Epithelial cell of umbilical artery (primary cell): ENCODE results near the gene EXOSC5. TPM values are rescaled to one million over a fixed set of nuclear protein-coding genes. Genes with fewer than 3 reads are reported as not detected.

Experiments used
- total RNA-seq: library from RNA; depleted of rRNA; stranded (reverse); fragments of >200 nt; gene quantifications from 2 replicates; pipeline ENCODE4 v1.2.3, GENCODE V29; 2014

EXOSC5 gene
- total RNA-seq: 20.7 and 25.7 TPM in 2 replicates

DNA sequence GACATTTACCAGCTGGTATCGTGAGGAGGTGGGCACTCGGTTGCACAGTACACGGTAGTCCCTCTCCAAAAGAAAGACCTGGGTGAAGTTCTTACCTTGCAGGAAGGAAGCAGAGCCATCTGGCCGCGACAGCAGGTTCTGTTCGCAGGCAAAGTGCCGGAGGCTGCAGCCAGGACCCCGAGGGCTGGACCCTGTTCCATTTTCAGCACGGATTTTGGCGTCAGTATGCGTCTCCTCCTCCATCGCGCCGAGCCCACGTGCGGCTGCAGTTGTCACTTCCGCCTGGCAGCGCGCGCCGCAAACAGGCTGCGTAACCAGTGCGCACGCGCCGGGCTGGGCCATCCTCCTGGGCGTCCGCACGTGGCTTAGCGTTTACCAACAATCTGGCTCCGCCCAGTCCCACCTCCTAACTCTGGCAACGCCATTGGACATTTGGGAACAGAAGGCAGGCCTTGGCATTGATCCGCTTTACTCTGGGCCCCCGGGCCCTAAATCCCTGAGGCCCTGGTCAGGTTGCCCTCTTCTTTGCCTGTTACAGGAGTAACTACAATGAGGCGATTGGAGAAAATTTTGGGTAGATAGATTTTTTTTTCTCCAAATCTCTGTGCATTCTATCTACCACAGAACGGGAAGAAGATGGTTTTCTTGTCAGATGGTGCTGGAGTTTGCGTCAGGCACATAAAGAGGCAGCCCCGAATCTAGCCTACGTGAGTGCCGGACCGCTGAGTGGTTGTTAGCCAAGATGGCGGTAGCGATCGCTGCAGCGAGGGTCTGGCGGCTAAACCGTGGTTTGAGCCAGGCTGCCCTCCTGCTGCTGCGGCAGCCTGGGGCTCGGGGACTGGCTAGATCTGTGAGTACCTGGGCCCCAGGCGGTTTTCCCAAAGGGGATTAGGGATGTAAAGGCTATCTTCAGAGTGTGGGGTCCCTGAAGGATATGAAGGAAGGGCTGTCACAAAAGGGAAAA is at the start of gene EXOSC5, which contains the start of gene BCKDHA:
EXOSC5 (minus strand) TSS at position 274 of the 964 bp plus-strand sequence; CDS start at position 243, 31 bp downstream.
BCKDHA (plus strand) TSS at position 733 of the 964 bp plus-strand sequence; CDS start at position 743, 10 bp downstream.

DNA sequence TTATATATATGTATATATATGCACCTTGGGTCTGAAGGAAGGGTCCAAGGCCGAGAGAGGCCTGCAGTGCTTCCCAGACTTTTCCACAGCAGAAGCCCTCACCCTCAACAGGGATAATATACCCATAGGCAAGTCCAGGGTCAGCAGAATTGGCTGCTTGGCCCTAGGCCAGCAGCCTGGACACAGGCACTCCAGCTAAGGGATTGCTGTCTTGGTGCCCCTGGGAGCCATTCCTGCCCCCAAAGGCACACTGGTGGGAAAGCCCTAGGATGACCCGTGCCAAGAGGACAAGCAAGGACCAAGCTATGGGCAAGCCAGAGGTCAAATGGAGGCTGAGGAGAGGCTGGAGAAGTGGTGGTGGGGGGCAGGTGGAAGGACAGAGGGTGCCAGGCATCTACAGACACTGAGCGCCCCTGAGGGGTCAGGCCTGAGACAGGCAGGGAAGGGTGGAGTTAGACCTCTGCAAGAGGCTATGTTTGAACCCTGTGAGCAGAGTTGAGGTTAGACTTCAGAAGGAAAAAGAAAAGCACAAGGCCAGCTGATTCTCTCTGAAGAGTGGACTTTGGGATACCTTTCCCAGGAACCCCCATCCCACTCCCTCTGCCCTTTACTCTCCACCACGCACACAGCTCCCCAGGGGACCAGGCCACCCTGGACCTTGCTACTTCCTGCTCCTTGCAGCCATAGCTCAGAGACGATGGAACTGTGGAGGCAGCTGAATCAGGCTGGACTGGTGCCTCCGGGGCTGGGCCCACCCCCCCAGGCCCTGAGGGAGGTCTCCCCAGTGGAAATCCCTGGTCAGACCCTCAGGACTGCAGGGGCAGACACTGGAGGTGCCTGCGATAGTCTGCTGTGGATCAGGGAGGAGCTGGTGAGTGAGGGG is 45.6 kb upstream of the EXOSC5 start, which contains the start of gene ERICH4:
ERICH4 (plus strand) TSS at position 684 of the 883 bp plus-strand sequence; CDS start at position 698, 14 bp downstream.

GRCh38 chr19:41439441-41440222 is 42.5 kb upstream of the EXOSC5 start, which contains the start of gene DMAC2:
DMAC2 (minus strand) TSS chr19:41439912; CDS start chr19:41439899, 13 bp downstream.

DNA sequence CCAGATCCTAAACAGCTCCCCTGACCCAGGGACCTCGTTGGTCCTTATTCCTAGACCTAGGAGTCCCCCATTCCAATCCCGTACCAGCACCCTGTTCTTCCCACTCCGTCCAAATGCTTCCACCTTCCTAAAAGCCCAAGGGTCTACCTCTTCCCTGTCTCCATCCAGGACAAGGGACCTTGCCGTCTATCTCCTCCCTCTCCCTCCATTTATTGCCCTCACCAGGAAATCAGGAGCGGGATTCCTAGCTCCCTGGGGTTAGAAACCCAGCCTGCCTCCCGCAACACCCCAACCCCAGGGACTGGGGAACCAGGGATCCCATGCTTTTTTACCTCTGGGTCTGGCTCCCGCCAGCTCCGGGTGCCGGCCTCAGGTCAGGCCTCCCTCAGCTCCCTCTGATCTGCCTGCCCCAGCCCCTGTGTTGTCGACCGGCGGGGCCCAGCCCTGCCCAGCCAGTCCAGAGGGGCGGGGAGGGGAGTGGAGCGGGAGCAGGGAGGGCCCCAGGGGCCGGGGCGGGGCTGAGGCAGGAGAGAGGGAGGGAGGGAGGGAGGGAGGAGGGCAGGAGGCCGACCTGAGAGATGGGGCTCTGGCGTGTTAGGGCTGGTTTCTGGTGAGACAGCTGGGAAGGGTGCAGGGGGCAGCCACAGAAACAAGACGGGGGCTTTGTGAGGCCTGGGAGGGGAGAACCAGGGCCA is 29.9 kb upstream of the EXOSC5 start, which contains the start of gene B3GNT8:
B3GNT8 (minus strand) TSS at position 423 of the 695 bp plus-strand sequence. CDS start 596 bp downstream, outside the sequence.

DNA sequence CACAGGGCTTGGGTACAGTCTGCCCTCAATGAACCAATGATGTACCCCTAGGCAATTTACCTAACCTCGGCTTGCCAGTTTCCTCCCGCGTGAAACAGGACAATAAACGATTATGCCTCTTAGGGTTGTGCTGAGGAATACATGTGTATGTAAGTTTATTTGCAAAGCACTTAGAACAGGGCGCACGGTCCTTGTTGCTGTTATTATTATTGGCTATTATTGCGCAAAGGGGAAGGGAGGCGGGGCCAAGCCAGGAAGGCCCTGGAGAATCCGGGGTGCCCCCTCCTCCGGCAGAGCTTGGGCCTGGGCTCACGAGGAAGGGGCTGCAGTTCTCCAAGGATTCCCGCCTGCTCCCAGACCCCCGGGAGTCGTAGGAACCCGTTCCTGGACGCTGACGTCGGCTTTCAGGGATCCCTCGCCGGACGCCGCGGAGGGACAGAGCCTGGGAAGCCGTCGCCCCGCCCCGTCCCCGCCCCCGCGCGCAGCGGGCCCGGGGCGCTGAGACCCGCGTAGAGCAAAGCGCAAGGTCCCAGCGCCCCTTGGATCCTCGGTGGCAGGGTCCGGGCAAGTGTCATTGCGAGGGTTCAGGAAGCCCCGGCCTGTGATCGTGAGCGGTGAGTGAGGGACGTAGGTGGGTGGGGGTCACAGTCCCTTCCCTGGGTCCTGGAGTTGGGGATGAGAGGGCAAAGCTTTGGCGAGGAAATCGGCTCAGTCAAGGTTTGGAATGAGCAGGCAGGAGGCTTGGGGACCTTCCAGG is 20.7 kb downstream of the EXOSC5 start, which contains the start of gene TMEM91:
TMEM91 (plus strand) TSS at position 293 of the 757 bp plus-strand sequence. CDS start 1,777 bp downstream, outside the sequence.

GRCh38 chr19:41363753-41364523 is 33.2 kb downstream of the EXOSC5 start, which contains the start of gene B9D2:
B9D2 (minus strand) TSS chr19:41364149; CDS start chr19:41363519, 630 bp downstream.

GRCh38 chr19:41353466-41354342 is 43.5 kb downstream of the EXOSC5 start, which contains the start of gene TGFB1:
TGFB1 (minus strand) TSS chr19:41353922; CDS start chr19:41353044, 878 bp downstream.

Other genes starting within 250 kb of the EXOSC5 start
- not detected in 2 replicates for gene CYP2S1, start 204.1 kb downstream of the EXOSC5 start, total RNA-seq
- gene AXL, start 178.1 kb downstream of the EXOSC5 start, total RNA-seq: 76.3 and 92.6 TPM in 2 replicates
- gene HNRNPUL1, start 133.0 kb downstream of the EXOSC5 start, total RNA-seq: 45.9 and 54.9 TPM in 2 replicates
- 5.5 TPM in 2 replicates for gene CCDC97, start 87.2 kb downstream of the EXOSC5 start, total RNA-seq
- 16.4 and 41.6 TPM in 2 replicates for gene TGFB1, start 43.4 kb downstream of the EXOSC5 start, total RNA-seq
- gene B9D2, start 33.2 kb downstream of the EXOSC5 start, total RNA-seq: 8.8 and 10.1 TPM in 2 replicates
- gene TMEM91, start 20.8 kb downstream of the EXOSC5 start, total RNA-seq: 5.3 and 8.4 TPM in 2 replicates
- 37.8 and 56.5 TPM in 2 replicates for gene BCKDHA, start 459 bp upstream of the EXOSC5 start, total RNA-seq
- 2.6 and 4.4 TPM in 2 replicates for gene B3GNT8, start 30.0 kb upstream of the EXOSC5 start, total RNA-seq
- 45.9 and 59.8 TPM in 2 replicates for gene DMAC2, start 42.6 kb upstream of the EXOSC5 start, total RNA-seq
- not detected in 2 replicates for gene ERICH4, start 45.8 kb upstream of the EXOSC5 start, total RNA-seq
- gene CEACAM21, start 178.8 kb upstream of the EXOSC5 start, total RNA-seq: 0.32 TPM in 1 of 2 replicates, not detected in the other
- not detected in 2 replicates for gene CEACAM4, start 229.7 kb upstream of the EXOSC5 start, total RNA-seq